Measurements from ENCODE around the gene AGGF1. TPM values are rescaled to one million over a fixed set of nuclear protein-coding genes. Genes with fewer than 3 reads are reported as not detected.

Gene AGGF1
- total RNA-seq, 1 donor from 2014 or later, result 12.0 TPM

- DNase-seq (ENCODE audit: extremely low spot score in 2 of 2), result no peak
- Histone ChIP-seq H3K9me3 (no peaks in the 10 kb centered on the region), H3K27ac (no peak overlapping the region), H3K4me3 (no peak overlapping the region), H3K4me1 (no peaks in the 10 kb centered on the region), H3K36me3 (no peaks in the 10 kb centered on the region), H3K27me3 (no peaks in the 10 kb centered on the region)
- TF ChIP-seq CTCF (IDR thresholded peaks at IDR 0.05) (no peak), POLR2A (IDR thresholded peaks at IDR 0.05) (no peak), POLR2AphosphoS5 (IDR thresholded peaks at IDR 0.05; ENCODE audit: insufficient read depth in 1 of 2, low read depth in 1 of 2) (no peak)
- intact Hi-C loops (cut with DNase I), result no loop called here
Observed at GRCh38 chr5:77012601-77013000, 17.6 kb upstream of the AGGF1 start.

- Histone ChIP-seq H3K9me3 (no peaks in the 10 kb centered on the region), H3K36me3 (no peaks in the 10 kb centered on the region), H3K4me3 (no peak overlapping the region), H3K27me3 (no peaks in the 10 kb centered on the region), H3K27ac (no peak overlapping the region), H3K4me1 (no peaks in the 10 kb centered on the region)
- intact Hi-C loops (cut with DNase I), result no loop called here
- no peak for TF ChIP-seq POLR2AphosphoS5 (IDR thresholded peaks at IDR 0.05; ENCODE audit: insufficient read depth in 1 of 2, low read depth in 1 of 2)
- TF ChIP-seq POLR2A (IDR thresholded peaks at IDR 0.05), result no peak
- no peak for TF ChIP-seq CTCF (IDR thresholded peaks at IDR 0.05)
- DNase-seq (ENCODE audit: extremely low spot score in 2 of 2), result no peak
Observed at GRCh38 chr5:77015938-77016569, 14.2 kb upstream of the AGGF1 start.

GRCh38 chr5:77016962-77017361, 13.2 kb upstream of the AGGF1 start:
- intact Hi-C loops (cut with DNase I), result no loop called here

GRCh38 chr5:77017668-77018067, 12.5 kb upstream of the AGGF1 start:
- Histone ChIP-seq H3K27ac (no peak overlapping the region), H3K36me3 (no peaks in the 10 kb centered on the region), H3K9me3 (no peaks in the 10 kb centered on the region), H3K4me1 (no peaks in the 10 kb centered on the region), H3K27me3 (no peaks in the 10 kb centered on the region), H3K4me3 (no peak overlapping the region)
- intact Hi-C loops (cut with DNase I), result no loop called here
- DNase-seq (ENCODE audit: extremely low spot score in 2 of 2), result no peak
- no peak for TF ChIP-seq POLR2AphosphoS5 (IDR thresholded peaks at IDR 0.05; ENCODE audit: insufficient read depth in 1 of 2, low read depth in 1 of 2)
- TF ChIP-seq POLR2A (IDR thresholded peaks at IDR 0.05), result no peak
- no peak for TF ChIP-seq CTCF (IDR thresholded peaks at IDR 0.05)

More at GRCh38 chr5:77016962-77017361, 13.2 kb upstream of the AGGF1 start:
- no peaks in the 10 kb centered on the region for H3K36me3 ChIP-seq
- H3K27me3 ChIP-seq, result no peaks in the 10 kb centered on the region
- H3K9me3 ChIP-seq, result no peaks in the 10 kb centered on the region
- H3K4me1 ChIP-seq, result no peaks in the 10 kb centered on the region
- TF ChIP-seq POLR2AphosphoS5 (IDR thresholded peaks at IDR 0.05; ENCODE audit: insufficient read depth in 1 of 2, low read depth in 1 of 2), result no peak
- no peak for TF ChIP-seq POLR2A (IDR thresholded peaks at IDR 0.05)
- no peak for TF ChIP-seq CTCF (IDR thresholded peaks at IDR 0.05)
- H3K27ac ChIP-seq, result no peak overlapping the region
- H3K4me3 ChIP-seq, result no peak overlapping the region
- no peak for DNase-seq (ENCODE audit: extremely low spot score in 2 of 2)

All from vagina (tissue), 2 donors.